GM12872 (cell line): ENCODE data around the gene TRAK1.

Experiments used
- CTCF ChIP-seq: IDR thresholded peaks from 3 replicates; pipeline ENCODE4 v1.5.1; 2011; ENCODE audit warnings: low read depth, mild to moderate bottlenecking, low read length, moderate library complexity; ENCODE audit not compliant: insufficient read depth

TRAK1 gene

DNA sequence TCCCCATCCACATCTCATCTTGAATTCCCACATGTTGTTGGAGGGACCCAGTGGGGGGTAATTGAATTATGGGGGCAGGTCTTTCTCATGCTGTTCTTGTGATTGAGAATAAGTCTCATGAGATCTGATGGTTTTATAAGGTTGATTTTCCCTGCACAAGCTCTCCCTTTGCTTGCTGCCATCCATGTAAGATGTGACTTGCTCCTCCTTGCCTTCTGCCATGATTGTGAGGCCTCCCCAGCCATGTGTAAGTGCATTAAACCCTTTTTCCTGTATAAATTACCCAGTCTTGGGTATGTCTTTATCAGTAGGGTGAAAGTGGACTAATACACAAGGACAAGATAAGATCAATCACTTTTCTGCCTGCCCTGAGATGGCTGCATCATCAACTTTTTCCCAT, 180.6 kb downstream of the TRAK1 start:
- no peak for TF ChIP-seq CTCF

GRCh38 chr3:42273361-42273760, 182.2 kb downstream of the TRAK1 start:
- TF ChIP-seq CTCF, result no peak

DNA sequence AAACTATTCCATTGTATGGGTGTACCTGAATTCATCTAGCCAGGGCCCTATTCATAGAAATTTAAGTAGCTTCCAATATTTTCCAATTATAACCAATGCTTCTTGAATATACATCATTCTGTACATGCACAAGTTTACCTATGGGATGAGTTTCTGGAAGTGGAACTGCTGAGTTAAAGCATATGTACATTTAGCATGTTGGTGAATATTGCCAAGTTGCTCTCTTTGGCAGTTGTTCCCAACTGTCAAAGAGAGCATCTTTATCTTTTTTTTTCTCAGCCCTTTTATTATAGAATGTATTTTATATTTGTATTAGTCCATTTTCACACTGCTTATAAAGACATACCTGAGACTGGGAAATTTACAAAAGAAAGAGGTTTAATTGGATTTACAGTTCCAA, 183.1 kb downstream of the TRAK1 start:
- no peak for TF ChIP-seq CTCF

- TF ChIP-seq CTCF, result no peak
These were observed 184.1 kb downstream of the TRAK1 start for GRCh38 chr3:42275217-42275616.
